Stimulated activated CD8-positive, alpha-beta memory T cell treated with anti-CD3 and anti-CD28 coated beads, Interleukin-7, amount 100 ng/mL, for 24 hours (primary cell): ENCODE results near the gene COL11A2.
"Not testable (repeated sequence)": the region's sequence is repeated elsewhere in the genome, so short reads cannot be mapped to it uniquely, and the experiment has no call there.

ENCODE experiments used
- DNase-seq: peaks from one replicate; pipeline ENCODE4 v3.0.0-alpha.2; 2020; ENCODE audit warnings: low read depth

The COL11A2 gene

GRCh38 chr6:33156561-33156960, 35.7 kb downstream of the COL11A2 start:
- DNase-seq: no peak

GRCh38 chr6:33154349-33154748, 37.9 kb downstream of the COL11A2 start:
- no peak for DNase-seq

- DNase-seq: no peak
These were observed 41.2 kb downstream of the COL11A2 start for GRCh38 chr6:33151050-33151449.

GRCh38 chr6:33150560-33150959, 41.7 kb downstream of the COL11A2 start:
- DNase-seq: not testable (repeated sequence)

- DNase-seq: no peak
These were observed 44.2 kb downstream of the COL11A2 start for GRCh38 chr6:33147807-33148666.

- DNase-seq: no peak
These were observed 47.9 kb downstream of the COL11A2 start for GRCh38 chr6:33144373-33144772.

- no peak for DNase-seq
These were observed 49.0 kb downstream of the COL11A2 start for GRCh38 chr6:33143113-33143770.

GRCh38 chr6:33142501-33143070, 49.7 kb downstream of the COL11A2 start:
- DNase-seq: no peak

- DNase-seq: no peak
These were observed 51.7 kb downstream of the COL11A2 start for GRCh38 chr6:33140556-33140955.

GRCh38 chr6:33139596-33140206, 52.6 kb downstream of the COL11A2 start:
- DNase-seq: no peak

GRCh38 chr6:33136310-33136900, 55.9 kb downstream of the COL11A2 start:
- DNase-seq: no peak

- DNase-seq: no peak
These were observed 60.2 kb downstream of the COL11A2 start for GRCh38 chr6:33132081-33132524.

- DNase-seq: no peak
These were observed 63.9 kb downstream of the COL11A2 start for GRCh38 chr6:33128318-33128717.

GRCh38 chr6:33126101-33126714, 66.1 kb downstream of the COL11A2 start:
- peak; percentile 47 for DNase-seq

GRCh38 chr6:33124947-33125346, 67.3 kb downstream of the COL11A2 start:
- no peak for DNase-seq

GRCh38 chr6:33124525-33124901, 67.8 kb downstream of the COL11A2 start:
- DNase-seq: no peak

- DNase-seq: no peak
These were observed 68.3 kb downstream of the COL11A2 start for GRCh38 chr6:33123732-33124524.

GRCh38 chr6:33123181-33123580, 69.1 kb downstream of the COL11A2 start:
- DNase-seq: no peak

GRCh38 chr6:33120001-33120400, 72.3 kb downstream of the COL11A2 start:
- DNase-seq: no peak

- no peak for DNase-seq
These were observed 73.6 kb downstream of the COL11A2 start for GRCh38 chr6:33118525-33119123.
